HFF-Myc (cell line): ENCODE results near the gene TXNDC11.

Experiments
- DNase-seq: peaks from one replicate; pipeline ENCODE4 v3.0.0-alpha.2; 2011; ENCODE audit warnings: low read depth; ENCODE audit errors: extremely low read depth
- H3K4me3 ChIP-seq: replicated peaks from 2 replicates; pipeline ENCODE4 v1.5.1; 2011; ENCODE audit warnings: low read depth, mild to moderate bottlenecking, control low read depth, low read length
- TF ChIP-seq, protein P1 (sequence below): IDR thresholded peaks from 2 replicates; pipeline ENCODE4 v1.5.1; 2012; ENCODE audit warnings: mild to moderate bottlenecking, low read depth, low read length, control low read depth; ENCODE audit errors: missing control alignments

TXNDC11 gene

DNA sequence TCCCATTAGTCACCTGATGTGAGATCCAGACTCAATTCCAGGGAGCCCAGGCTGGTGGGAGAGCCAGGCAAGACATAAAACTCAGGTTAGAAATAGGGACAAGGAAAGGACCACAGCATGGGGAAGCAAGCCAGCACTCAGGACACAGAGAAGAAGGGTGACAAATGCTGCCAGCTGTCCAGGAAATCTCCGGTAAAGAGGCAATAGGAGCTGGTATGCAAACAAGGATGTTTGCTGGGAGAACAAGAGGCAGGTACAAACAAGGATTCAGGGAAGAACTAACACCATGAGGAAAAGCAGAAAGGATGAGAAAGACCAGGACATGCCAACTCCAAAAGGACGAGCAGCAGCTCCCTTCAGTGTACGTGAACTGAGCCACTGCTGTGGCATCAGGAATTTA lies 10.2 kb upstream of the TXNDC11 start:
- H3K4me3 ChIP-seq = no peak overlapping the region
- no peak for DNase-seq
- TF ChIP-seq, protein P1, sequence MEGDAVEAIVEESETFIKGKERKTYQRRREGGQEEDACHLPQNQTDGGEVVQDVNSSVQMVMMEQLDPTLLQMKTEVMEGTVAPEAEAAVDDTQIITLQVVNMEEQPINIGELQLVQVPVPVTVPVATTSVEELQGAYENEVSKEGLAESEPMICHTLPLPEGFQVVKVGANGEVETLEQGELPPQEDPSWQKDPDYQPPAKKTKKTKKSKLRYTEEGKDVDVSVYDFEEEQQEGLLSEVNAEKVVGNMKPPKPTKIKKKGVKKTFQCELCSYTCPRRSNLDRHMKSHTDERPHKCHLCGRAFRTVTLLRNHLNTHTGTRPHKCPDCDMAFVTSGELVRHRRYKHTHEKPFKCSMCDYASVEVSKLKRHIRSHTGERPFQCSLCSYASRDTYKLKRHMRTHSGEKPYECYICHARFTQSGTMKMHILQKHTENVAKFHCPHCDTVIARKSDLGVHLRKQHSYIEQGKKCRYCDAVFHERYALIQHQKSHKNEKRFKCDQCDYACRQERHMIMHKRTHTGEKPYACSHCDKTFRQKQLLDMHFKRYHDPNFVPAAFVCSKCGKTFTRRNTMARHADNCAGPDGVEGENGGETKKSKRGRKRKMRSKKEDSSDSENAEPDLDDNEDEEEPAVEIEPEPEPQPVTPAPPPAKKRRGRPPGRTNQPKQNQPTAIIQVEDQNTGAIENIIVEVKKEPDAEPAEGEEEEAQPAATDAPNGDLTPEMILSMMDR = no peak

DNA sequence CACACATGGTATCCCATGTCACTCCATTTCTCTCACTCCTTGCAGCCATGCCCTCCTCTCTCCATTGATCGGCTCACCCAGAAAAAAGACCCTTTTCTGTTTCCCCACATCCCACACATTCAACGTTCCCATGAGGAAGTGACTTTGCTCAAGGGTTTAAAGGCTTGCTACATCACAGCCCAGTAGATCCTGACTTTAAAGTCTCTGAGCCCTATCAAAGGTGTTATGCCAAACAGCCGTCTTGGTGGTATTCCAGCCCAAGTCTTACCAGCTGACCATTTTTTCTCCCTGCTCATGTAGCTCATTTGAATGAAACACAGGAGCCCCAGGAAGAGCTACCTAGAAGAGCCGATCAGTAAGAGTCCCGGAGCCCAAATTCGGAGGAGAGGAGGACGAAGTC lies 7.4 kb upstream of the TXNDC11 start:
- DNase-seq = no peak
- H3K4me3 ChIP-seq = no peak overlapping the region
- TF ChIP-seq, protein P1 = no peak

DNA sequence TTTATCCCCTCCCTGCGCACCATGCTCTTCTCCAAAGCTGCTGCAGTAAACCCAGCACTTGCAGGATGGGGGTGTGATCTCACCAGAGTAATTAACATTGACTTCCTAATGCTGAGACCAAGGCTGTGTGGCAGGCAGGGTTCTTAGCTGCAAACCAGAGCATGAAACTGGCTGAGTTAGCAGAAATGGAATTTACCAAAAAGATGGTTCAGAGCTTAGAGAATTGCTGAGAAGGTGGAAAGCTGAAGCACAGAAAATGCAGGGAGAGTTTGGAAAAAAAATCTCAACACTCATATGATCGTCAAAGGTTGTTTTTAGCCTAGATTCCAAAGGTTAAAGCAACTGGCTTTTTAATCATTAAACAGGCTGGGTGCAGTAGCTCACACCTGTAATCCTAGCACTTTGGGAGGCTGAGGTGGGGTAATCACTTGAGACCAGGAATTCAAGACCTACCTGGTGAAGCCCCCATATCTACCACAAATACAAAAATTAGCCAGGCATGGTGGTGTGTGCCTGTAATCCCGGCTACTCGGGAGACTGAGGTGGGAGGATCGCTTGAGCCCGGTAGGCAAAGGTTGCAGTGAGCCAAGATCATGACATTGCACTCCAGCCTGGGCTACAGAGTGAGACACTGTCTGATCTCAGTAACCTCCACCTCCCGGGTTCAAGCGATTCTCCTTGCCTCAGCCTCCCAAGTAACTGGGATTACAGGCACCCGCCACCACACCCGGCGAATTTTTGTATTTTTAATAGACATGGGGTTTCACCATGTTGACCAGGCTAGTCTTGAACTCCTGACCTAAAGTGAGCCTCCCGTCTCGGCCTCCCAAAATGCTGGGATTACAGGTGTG lies 6.0 kb upstream of the TXNDC11 start:
- H3K4me3 ChIP-seq = no peak overlapping the region
- no peak for DNase-seq
- TF ChIP-seq, protein P1 = no peak

DNA sequence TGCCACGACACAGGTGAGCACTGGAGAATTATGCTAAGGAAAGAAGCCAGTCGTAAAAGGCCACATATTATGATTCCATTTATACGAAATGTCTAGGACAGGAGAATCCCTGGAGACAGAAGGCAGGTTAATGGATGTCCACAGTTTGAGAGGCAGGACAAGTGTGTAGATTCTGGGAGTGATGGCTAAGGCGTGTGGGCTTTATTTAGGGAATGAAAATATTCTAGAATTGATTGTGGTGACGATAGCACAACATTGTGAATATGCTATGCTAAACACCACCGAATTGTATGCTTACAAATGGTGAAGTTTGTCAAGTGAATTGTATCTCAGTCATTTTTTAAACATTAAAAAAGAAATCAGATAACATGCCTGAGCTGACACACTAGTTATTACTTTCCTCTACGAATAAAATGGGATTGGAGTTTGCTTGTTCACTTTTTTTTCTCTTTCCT lies 5.3 kb upstream of the TXNDC11 start:
- no peak overlapping the region for H3K4me3 ChIP-seq
- no peak for DNase-seq
- TF ChIP-seq, protein P1 = no peak

DNA sequence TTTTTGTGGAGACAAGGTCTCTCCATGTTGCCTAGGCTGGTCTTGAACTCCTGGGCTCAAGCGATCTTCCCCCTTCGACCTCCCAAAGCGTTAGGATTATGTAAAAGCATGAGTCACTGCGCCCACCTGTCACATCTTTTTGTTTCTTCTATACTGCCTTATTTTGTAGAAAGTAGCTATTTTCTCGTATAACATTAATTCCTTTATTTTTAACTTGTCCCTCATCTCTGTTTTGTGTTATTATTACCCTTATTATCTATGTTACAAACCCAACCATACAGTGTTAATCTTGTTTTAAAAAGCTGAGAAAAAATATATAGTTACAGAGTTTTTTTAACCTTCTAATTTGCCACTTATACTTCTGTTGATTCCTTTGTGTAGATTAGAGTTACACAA lies 1.4 kb upstream of the TXNDC11 start:
- no peak overlapping the region for H3K4me3 ChIP-seq

DNA sequence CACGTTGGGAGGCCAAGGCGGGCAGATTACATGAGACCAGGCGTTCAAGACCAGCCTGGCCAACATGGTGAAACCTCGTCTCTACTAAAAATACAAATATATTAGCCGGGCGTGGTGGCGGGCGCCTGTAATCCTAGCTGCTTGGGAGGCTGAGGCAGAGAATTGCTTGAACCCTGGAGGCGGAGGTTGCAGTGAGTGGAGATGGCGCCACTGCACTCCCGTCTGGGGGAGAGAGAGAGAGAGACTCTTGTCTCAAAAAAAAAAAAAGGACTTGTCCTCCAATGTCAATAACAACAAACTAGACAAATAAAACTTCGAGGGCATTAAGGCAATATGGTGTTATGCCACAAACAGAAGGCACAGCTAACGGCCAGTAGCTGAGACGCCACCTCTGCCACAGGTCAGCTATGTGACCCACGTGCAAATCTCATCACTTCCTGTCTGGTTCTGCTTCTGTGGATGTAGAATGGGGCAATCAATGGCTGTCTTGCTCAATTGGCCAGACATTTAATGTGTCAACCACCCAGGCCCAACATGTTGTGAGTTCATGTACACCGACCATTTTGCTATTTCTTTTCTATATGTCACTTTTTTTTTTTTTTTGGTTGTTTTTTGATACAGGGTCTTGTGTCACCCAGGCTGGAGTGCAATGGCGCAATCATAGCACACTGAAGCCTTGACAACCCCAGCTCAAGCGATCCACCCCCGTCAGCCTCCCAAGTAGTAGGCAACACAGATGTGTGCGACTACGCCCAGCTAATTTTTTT lies 834 bp upstream of the TXNDC11 start:
- H3K4me3 ChIP-seq = peak overlapping the region; percentile 94
- no peak for DNase-seq
- TF ChIP-seq, protein P1 = no peak

More for the DNA sequence above, 1.4 kb upstream of the TXNDC11 start:
- no peak for DNase-seq
- TF ChIP-seq, protein P1 = no peak
